ENCODE results near the gene FAM107B. TPM values are rescaled to one million over a fixed set of nuclear protein-coding genes. Genes with fewer than 3 reads are reported as not detected.
A peak's percentile ranks its signal among the peaks of the same experiment; 100 is the strongest.

The FAM107B gene
- total and polyA plus RNA-seq, 2 of the 4 experiments (the other 2 are of a cell fraction) = 26.4 to 27.1 TPM

- H2BK5ac ChIP-seq (ENCODE audit: low read depth, low read length, poor library complexity, severe bottlenecking) = no peak overlapping the region
- no peak overlapping the region for H3K4me3 ChIP-seq (ENCODE audit: insufficient read depth, low read depth, low read length)
- H3K79me1 ChIP-seq (ENCODE audit: low read depth in 1 of 2, low read length in 2 of 2) = no peaks in the 10 kb centered on the region
- H3K27me3 ChIP-seq (ENCODE audit: control insufficient read depth, insufficient read depth, low read length) = no peaks in the 10 kb centered on the region
- peaks cover 4% of the 10 kb centered on the region; the same call in 1 of the 2 replicates for H3K4me1 ChIP-seq (ENCODE audit: control insufficient read depth, insufficient read depth, low read length)
- H3K4me2 ChIP-seq (ENCODE audit: low read depth, low read length) = no peak overlapping the region
- H2AK5ac ChIP-seq (ENCODE audit: low read depth, low read length) = peak overlapping the region; percentile 60; the same call in 1 of the 2 replicates
- H3K56ac ChIP-seq (ENCODE audit: extremely low read depth, insufficient read depth, low read length) = no peak overlapping the region
- no TSS peak for BruUV-seq (replicated peaks)
- H3K14ac ChIP-seq (replicated peaks; ENCODE audit: low read depth, low read length) = no peak overlapping the region
- H3K9me3 ChIP-seq (ENCODE audit: control insufficient read depth, insufficient read depth, low read length) = no peaks in the 10 kb centered on the region
- dilution Hi-C loops (cut with HindIII; ENCODE audit: low sequenced_read_pairs, unreplicated experiment) = no loop called here
- H2BK15ac ChIP-seq (ENCODE audit: low read depth, low read length) = no peak overlapping the region
- no peak overlapping the region for H3K23ac ChIP-seq (ENCODE audit: low read depth, low read length)
- DNase-seq (no peak), ATAC-seq (ENCODE audit: low read depth) (no peak)
- peak overlapping the region; percentile 48; the same call in 1 of the 2 replicates for H3K4ac ChIP-seq (ENCODE audit: low read depth, low read length)
- H4K8ac ChIP-seq (ENCODE audit: low read depth in 2 of 2, low read length in 2 of 2) = no peak overlapping the region; a peak in 1 of 4 replicates
- in situ Hi-C loops (cut with MboI; ENCODE audit: low sequenced_read_pairs) = no loop called here
- H2AK9ac ChIP-seq (replicated peaks; ENCODE audit: low read depth, low read length, poor library complexity) = no peak overlapping the region
- no peak overlapping the region for H4K91ac ChIP-seq (ENCODE audit: insufficient read depth, low read depth, low read length)
- POLR2A ChIA-PET (ENCODE audit: unreplicated experiment) = no interaction called here
- no peak overlapping the region for H2BK20ac ChIP-seq (ENCODE audit: low read depth, low read length)
- H3K9ac ChIP-seq (ENCODE audit: low read depth, low read length) = no peak overlapping the region
- H3K36me3 ChIP-seq (ENCODE audit: control insufficient read depth, insufficient read depth, low read length) = no peaks in the 10 kb centered on the region
- intact Hi-C loops (cut with micrococcal nuclease) = no loop called here
- no peaks in the 10 kb centered on the region for H3K9me1 ChIP-seq (ENCODE audit: insufficient read depth, low read length)
- no peak overlapping the region for H3K27ac ChIP-seq (ENCODE audit: insufficient read depth, low read length)
- no peak overlapping the region; the same call in 1 of the 2 replicates for H4K5ac ChIP-seq (ENCODE audit: low read depth, low read length)
- H4K20me1 ChIP-seq (ENCODE audit: insufficient read depth, low read length) = no peaks in the 10 kb centered on the region
- WGBS, 2 experiments (ENCODE audit: extremely low coverage in 2 of 2, insufficient read length in 1 of 2) = 100% methylated on average over 1 of the region's 4 CpGs; no CpG with 5 or more reads in 1 of the 2 experiments
- no peak overlapping the region for H2AFZ ChIP-seq (replicated peaks; ENCODE audit: low read length, poor library complexity)
- H3K18ac ChIP-seq (ENCODE audit: low read depth, low read length) = no peak overlapping the region
- no peak for TF ChIP-seq POLR2A (IDR thresholded peaks at IDR 0.05; ENCODE audit: low read depth, low read length)
- TF ChIP-seq MAFK (IDR thresholded peaks at IDR 0.05; ENCODE audit: low read depth, low read length) = no peak
- TF ChIP-seq ELK1 (IDR thresholded peaks at IDR 0.05; ENCODE audit: borderline replicate concordance, low read depth, low read length) = no peak
- no peak for TF ChIP-seq USF2 (IDR thresholded peaks at IDR 0.05; ENCODE audit: low read depth, low read length)
- TF ChIP-seq SMC3 (IDR thresholded peaks at IDR 0.05; ENCODE audit: low read depth, low read length) = no peak
- TF ChIP-seq BHLHE40 (IDR thresholded peaks at IDR 0.05; ENCODE audit: low read depth, low read length) = no peak
- CTCF ChIA-PET = interaction anchor here (0.5 kb wide), 1 partner anchor 110 kb away, joined by 3 read pairs; no protein-coding TSS in a partner anchor
- H2BK120ac ChIP-seq (ENCODE audit: low read depth, low read length) = no peak overlapping the region; the same call in 1 of the 2 replicates
Measured at GRCh38 chr10:14699482-14699881, 75.2 kb downstream of the FAM107B start.

Measured in IMR-90 (cell line).